SK-N-SH treated with all-trans-retinoic acid at 6 μM for 48 hours (cell line): ENCODE results near the gene SRMS.

Source experiments
- ATAC-seq: fragments of 200-7000 bp; cut with Tn5 transposase; 3 replicates; pipeline ENCODE4 v1.9.1; 2020; ENCODE audit warnings: mild to moderate bottlenecking, moderate library complexity
- BACH2 ChIP-seq: fragments of 250-450 bp; sonication (Bioruptor Pico); IDR thresholded peaks from 2 replicates; pipeline ENCODE4 v1.9.0; 2021; ENCODE audit warnings: mild to moderate bottlenecking, borderline replicate concordance
- CSDC2 ChIP-seq: fragments of 250-450 bp; sonication (Bioruptor Pico); IDR thresholded peaks from 2 replicates; pipeline ENCODE4 v1.5.0; 2020; ENCODE audit warnings: mild to moderate bottlenecking, moderate library complexity
- ESRRG ChIP-seq: fragments of 250-450 bp; sonication (Bioruptor Pico); IDR thresholded peaks from 2 replicates; pipeline ENCODE4 v1.6.1; 2021; ENCODE audit warnings: mild to moderate bottlenecking
- GLIS3 ChIP-seq: fragments of 250-450 bp; sonication (Bioruptor Pico); IDR thresholded peaks from 2 replicates; pipeline ENCODE4 v1.5.0; 2020; ENCODE audit warnings: mild to moderate bottlenecking, moderate library complexity
- ISL1 ChIP-seq: fragments of 250-450 bp; sonication (Bioruptor Pico); IDR thresholded peaks from 2 replicates; pipeline ENCODE4 v2.1.2; 2022; ENCODE audit warnings: mild to moderate bottlenecking, moderate library complexity
- OSR1 ChIP-seq: fragments of 250-450 bp; sonication (Bioruptor Pico); IDR thresholded peaks from 2 replicates; pipeline ENCODE4 v1.8.0; 2022; ENCODE audit warnings: moderate library complexity, mild to moderate bottlenecking, inconsistent platforms
- PPARA ChIP-seq: fragments of 250-450 bp; sonication (Bioruptor Pico); IDR thresholded peaks from 2 replicates; pipeline ENCODE4 v1.5.0; 2020; ENCODE audit warnings: mild to moderate bottlenecking, borderline replicate concordance
- RARB ChIP-seq: fragments of 250-450 bp; sonication (Bioruptor Pico); IDR thresholded peaks from 2 replicates; pipeline ENCODE4 v1.8.0; 2021; ENCODE audit warnings: mild to moderate bottlenecking, moderate library complexity
- SNAI2 ChIP-seq: fragments of 250-450 bp; sonication (Bioruptor Pico); IDR thresholded peaks from 2 replicates; pipeline ENCODE4 v1.5.0; 2020; ENCODE audit warnings: mild to moderate bottlenecking, moderate library complexity
- TCF4 ChIP-seq: fragments of 250-450 bp; sonication (Bioruptor Pico); IDR thresholded peaks from 2 replicates; pipeline ENCODE4 v1.8.0; 2021; ENCODE audit warnings: mild to moderate bottlenecking, moderate library complexity, borderline replicate concordance
- TOX ChIP-seq: fragments of 250-450 bp; sonication (Bioruptor Pico); IDR thresholded peaks from 2 replicates; pipeline ENCODE4 v1.8.0; 2021; ENCODE audit warnings: mild to moderate bottlenecking, moderate library complexity, borderline replicate concordance
- ZC3H10 ChIP-seq: fragments of 250-450 bp; sonication (Bioruptor Pico); IDR thresholded peaks from 2 replicates; pipeline ENCODE4 v1.5.1; 2021; ENCODE audit warnings: mild to moderate bottlenecking, moderate library complexity
- ZFP3 ChIP-seq: fragments of 250-450 bp; sonication (Bioruptor Pico); IDR thresholded peaks from 2 replicates; pipeline ENCODE4 v1.5.0; 2020; ENCODE audit warnings: mild to moderate bottlenecking, moderate library complexity
- ZFP30 ChIP-seq: fragments of 450-650 bp; formaldehyde crosslinking; IDR thresholded peaks from 2 replicates; pipeline ENCODE4 v1.5.0; 2022; ENCODE audit warnings: mild to moderate bottlenecking, moderate library complexity
- ZNF565 ChIP-seq: fragments of 450-650 bp; formaldehyde crosslinking; conservative IDR thresholded peaks from 2 replicates; pipeline ENCODE4 v1.5.0; 2020; ENCODE audit warnings: low read depth, mild to moderate bottlenecking, moderate library complexity
- ZNF70 ChIP-seq: fragments of 450-650 bp; formaldehyde crosslinking; IDR thresholded peaks from 2 replicates; pipeline ENCODE4 v1.5.0; 2020; ENCODE audit warnings: mild to moderate bottlenecking, moderate library complexity
- ZNF8 ChIP-seq: fragments of 450-650 bp; formaldehyde crosslinking; IDR thresholded peaks from 2 replicates; pipeline ENCODE4 v1.5.0; 2020; ENCODE audit warnings: mild to moderate bottlenecking, moderate library complexity
- TF ChIP-seq, protein P1 (sequence below): fragments of 250-450 bp; sonication (Bioruptor Pico); IDR thresholded peaks from 2 replicates; pipeline ENCODE4 v1.8.0; 2021; ENCODE audit warnings: low read depth, mild to moderate bottlenecking, moderate library complexity, borderline replicate concordance
- TF ChIP-seq, protein P2 (sequence below): fragments of 250-450 bp; sonication (Bioruptor Pico); IDR thresholded peaks from 2 replicates; pipeline ENCODE4 v1.8.0; 2020; ENCODE audit warnings: mild to moderate bottlenecking, moderate library complexity, borderline replicate concordance
- TF ChIP-seq, protein P3 (sequence below): fragments of 250-450 bp; sonication (Bioruptor Pico); IDR thresholded peaks from 2 replicates; pipeline ENCODE4 v1.5.1; 2021; ENCODE audit warnings: mild to moderate bottlenecking, moderate library complexity
- TF ChIP-seq, protein P4 (sequence below): fragments of 250-450 bp; sonication (Bioruptor Pico); IDR thresholded peaks from 2 replicates; pipeline ENCODE4 v1.5.0; 2020; ENCODE audit warnings: mild to moderate bottlenecking, moderate library complexity
- TF ChIP-seq, protein P5 (sequence below): fragments of 250-450 bp; sonication (Bioruptor Pico); IDR thresholded peaks from 2 replicates; pipeline ENCODE4 v1.5.1; 2020; ENCODE audit warnings: low read depth, mild to moderate bottlenecking, moderate library complexity

The SRMS gene

DNA sequence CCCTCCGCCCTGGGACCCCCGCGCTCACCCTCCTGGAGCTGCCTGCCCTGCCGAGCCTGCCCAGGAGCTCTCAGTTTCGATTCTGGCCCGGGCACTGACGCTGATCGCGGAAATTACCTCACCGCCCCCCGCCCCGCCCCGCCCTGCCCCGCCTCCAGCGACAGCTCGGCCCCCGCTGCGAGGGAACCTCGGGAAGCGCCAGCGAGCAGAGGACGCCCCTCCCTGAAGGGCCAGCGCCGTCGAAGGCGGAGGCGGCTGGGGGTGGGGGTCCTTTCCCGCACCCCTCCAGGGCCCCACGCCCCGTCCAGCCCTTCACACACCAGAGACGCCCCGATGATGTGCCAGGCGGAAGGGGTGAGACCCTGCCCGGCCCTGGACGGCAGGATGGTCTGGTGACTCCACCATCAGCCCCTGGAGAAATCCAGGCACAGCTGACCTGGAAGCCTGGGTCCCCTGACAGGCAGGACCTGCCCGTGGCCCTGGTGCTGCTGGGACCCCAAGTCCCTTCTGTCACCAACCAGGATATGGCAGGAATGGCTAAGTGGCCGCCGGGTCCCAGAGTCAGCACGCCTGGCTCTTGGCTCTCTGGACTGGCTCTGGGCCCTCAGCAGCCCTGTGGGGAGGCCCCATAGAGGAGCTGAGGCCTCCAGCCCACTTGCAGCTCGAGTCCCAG, 26.7 kb upstream of the SRMS start, which contains the start of gene HELZ2:
TSS of gene HELZ2 (minus strand) at position 84 of the 673 bp plus-strand sequence. CDS start 1,854 bp downstream, outside the sequence.
- peak; percentile 92 for ATAC-seq
- no peak for TF ChIP-seq ZFP30 (CRISPR knock-in tag)
- TF ChIP-seq, protein P1, sequence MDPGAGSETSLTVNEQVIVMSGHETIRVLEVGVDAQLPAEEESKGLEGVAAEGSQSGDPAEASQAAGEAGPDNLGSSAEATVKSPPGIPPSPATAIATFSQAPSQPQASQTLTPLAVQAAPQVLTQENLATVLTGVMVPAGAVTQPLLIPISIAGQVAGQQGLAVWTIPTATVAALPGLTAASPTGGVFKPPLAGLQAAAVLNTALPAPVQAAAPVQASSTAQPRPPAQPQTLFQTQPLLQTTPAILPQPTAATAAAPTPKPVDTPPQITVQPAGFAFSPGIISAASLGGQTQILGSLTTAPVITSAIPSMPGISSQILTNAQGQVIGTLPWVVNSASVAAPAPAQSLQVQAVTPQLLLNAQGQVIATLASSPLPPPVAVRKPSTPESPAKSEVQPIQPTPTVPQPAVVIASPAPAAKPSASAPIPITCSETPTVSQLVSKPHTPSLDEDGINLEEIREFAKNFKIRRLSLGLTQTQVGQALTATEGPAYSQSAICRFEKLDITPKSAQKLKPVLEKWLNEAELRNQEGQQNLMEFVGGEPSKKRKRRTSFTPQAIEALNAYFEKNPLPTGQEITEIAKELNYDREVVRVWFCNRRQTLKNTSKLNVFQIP (CRISPR knock-in tag), result no peak
- no peak for TF ChIP-seq ZC3H10 (CRISPR knock-in tag)
- TF ChIP-seq SNAI2 (CRISPR knock-in tag), result no peak
- TF ChIP-seq, protein P2, sequence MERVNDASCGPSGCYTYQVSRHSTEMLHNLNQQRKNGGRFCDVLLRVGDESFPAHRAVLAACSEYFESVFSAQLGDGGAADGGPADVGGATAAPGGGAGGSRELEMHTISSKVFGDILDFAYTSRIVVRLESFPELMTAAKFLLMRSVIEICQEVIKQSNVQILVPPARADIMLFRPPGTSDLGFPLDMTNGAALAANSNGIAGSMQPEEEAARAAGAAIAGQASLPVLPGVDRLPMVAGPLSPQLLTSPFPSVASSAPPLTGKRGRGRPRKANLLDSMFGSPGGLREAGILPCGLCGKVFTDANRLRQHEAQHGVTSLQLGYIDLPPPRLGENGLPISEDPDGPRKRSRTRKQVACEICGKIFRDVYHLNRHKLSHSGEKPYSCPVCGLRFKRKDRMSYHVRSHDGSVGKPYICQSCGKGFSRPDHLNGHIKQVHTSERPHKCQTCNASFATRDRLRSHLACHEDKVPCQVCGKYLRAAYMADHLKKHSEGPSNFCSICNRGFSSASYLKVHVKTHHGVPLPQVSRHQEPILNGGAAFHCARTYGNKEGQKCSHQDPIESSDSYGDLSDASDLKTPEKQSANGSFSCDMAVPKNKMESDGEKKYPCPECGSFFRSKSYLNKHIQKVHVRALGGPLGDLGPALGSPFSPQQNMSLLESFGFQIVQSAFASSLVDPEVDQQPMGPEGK, result no peak
- no peak for TF ChIP-seq TOX (CRISPR knock-in tag)
- no peak for TF ChIP-seq ZNF565 (CRISPR knock-in tag)
- TF ChIP-seq BACH2, result no peak
- TF ChIP-seq, protein P3, sequence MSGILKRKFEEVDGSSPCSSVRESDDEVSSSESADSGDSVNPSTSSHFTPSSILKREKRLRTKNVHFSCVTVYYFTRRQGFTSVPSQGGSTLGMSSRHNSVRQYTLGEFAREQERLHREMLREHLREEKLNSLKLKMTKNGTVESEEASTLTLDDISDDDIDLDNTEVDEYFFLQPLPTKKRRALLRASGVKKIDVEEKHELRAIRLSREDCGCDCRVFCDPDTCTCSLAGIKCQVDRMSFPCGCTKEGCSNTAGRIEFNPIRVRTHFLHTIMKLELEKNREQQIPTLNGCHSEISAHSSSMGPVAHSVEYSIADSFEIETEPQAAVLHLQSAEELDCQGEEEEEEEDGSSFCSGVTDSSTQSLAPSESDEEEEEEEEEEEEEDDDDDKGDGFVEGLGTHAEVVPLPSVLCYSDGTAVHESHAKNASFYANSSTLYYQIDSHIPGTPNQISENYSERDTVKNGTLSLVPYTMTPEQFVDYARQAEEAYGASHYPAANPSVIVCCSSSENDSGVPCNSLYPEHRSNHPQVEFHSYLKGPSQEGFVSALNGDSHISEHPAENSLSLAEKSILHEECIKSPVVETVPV (CRISPR knock-in tag), result no peak
- TF ChIP-seq CSDC2 (CRISPR knock-in tag), result no peak
- no peak for TF ChIP-seq ZNF8 (CRISPR knock-in tag)
- no peak for TF ChIP-seq PPARA
- TF ChIP-seq ZNF70, result no peak
- no peak for TF ChIP-seq TCF4 (CRISPR knock-in tag)
- no peak for TF ChIP-seq RARB (CRISPR knock-in tag)
- no peak for TF ChIP-seq ISL1 (CRISPR knock-in tag)
- TF ChIP-seq, protein P4, sequence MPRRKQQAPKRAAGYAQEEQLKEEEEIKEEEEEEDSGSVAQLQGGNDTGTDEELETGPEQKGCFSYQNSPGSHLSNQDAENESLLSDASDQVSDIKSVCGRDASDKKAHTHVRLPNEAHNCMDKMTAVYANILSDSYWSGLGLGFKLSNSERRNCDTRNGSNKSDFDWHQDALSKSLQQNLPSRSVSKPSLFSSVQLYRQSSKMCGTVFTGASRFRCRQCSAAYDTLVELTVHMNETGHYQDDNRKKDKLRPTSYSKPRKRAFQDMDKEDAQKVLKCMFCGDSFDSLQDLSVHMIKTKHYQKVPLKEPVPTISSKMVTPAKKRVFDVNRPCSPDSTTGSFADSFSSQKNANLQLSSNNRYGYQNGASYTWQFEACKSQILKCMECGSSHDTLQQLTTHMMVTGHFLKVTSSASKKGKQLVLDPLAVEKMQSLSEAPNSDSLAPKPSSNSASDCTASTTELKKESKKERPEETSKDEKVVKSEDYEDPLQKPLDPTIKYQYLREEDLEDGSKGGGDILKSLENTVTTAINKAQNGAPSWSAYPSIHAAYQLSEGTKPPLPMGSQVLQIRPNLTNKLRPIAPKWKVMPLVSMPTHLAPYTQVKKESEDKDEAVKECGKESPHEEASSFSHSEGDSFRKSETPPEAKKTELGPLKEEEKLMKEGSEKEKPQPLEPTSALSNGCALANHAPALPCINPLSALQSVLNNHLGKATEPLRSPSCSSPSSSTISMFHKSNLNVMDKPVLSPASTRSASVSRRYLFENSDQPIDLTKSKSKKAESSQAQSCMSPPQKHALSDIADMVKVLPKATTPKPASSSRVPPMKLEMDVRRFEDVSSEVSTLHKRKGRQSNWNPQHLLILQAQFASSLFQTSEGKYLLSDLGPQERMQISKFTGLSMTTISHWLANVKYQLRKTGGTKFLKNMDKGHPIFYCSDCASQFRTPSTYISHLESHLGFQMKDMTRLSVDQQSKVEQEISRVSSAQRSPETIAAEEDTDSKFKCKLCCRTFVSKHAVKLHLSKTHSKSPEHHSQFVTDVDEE (CRISPR knock-in tag), result no peak
- TF ChIP-seq ESRRG, result no peak

DNA sequence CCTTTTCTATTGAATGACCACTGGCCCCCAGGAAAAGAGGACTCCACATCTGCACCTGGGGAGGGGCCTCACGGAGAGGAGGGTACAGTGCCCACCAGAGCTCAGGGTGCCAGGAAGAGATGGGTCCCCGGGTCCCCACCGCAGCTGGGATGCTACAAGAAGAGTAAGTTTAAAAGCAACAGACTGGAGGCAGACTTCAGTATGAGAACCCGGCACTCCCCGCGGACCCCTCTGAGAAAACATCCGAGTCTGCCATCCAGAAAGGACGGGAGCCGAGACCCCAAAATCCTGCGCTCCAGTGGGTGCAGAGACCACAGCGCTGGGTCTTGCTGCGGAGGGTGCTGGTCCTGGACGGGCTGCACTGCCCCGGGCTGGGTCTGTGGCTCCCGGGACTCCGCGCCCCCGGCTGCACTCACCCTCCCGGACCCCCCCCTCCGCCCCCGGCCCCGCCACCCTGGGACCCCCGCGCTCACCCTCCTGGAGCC, 26.1 kb upstream of the SRMS start:
- ATAC-seq, result peak; percentile 58
- TF ChIP-seq RARB (CRISPR knock-in tag), result no peak
- no peak for TF ChIP-seq ESRRG
- TF ChIP-seq BACH2, result no peak
- no peak for TF ChIP-seq ZNF8 (CRISPR knock-in tag)
- TF ChIP-seq ZFP30 (CRISPR knock-in tag), result no peak
- TF ChIP-seq, protein P1 (CRISPR knock-in tag), result no peak
- no peak for TF ChIP-seq TOX (CRISPR knock-in tag)
- TF ChIP-seq GLIS3 (CRISPR knock-in tag), result no peak
- TF ChIP-seq, protein P5, sequence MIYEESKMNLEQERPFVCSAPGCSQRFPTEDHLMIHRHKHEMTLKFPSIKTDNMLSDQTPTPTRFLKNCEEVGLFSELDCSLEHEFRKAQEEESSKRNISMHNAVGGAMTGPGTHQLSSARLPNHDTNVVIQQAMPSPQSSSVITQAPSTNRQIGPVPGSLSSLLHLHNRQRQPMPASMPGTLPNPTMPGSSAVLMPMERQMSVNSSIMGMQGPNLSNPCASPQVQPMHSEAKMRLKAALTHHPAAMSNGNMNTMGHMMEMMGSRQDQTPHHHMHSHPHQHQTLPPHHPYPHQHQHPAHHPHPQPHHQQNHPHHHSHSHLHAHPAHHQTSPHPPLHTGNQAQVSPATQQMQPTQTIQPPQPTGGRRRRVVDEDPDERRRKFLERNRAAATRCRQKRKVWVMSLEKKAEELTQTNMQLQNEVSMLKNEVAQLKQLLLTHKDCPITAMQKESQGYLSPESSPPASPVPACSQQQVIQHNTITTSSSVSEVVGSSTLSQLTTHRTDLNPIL, result no peak
- TF ChIP-seq OSR1 (CRISPR knock-in tag), result no peak
- TF ChIP-seq, protein P2, result no peak
- no peak for TF ChIP-seq PPARA
- TF ChIP-seq, protein P3 (CRISPR knock-in tag), result no peak
- no peak for TF ChIP-seq ZC3H10 (CRISPR knock-in tag)
- TF ChIP-seq CSDC2 (CRISPR knock-in tag), result no peak
- TF ChIP-seq ZFP3 (CRISPR knock-in tag), result no peak
